Measurements from ENCODE around the gene SLC40A1. TPM values are rescaled to one million over a fixed set of nuclear protein-coding genes. Genes with fewer than 3 reads are reported as not detected.
A peak's percentile ranks its signal among the peaks of the same experiment; 100 is the strongest.

The SLC40A1 gene
- total and polyA plus RNA-seq, 12 donors = 9.4 to 93.9 (median 46.8) TPM

GRCh38 chr2:189561371-189562038, 19.1 kb downstream of the SLC40A1 start:
- ATAC-seq (peak in 1 of 8 donors; percentile 14), DNase-seq (no peak)
- 35 to 49% methylated on average over 6 of the region's 6 CpGs for WGBS, 2 donors
- Histone ChIP-seq H3K9me3 (no peaks in the 10 kb centered on the region), H3K4me1 (peaks cover 7 to 73% (median 60%) of the 10 kb centered on the region in 9 donors), H3K27ac (peak overlapping the region in 6 of 10 donors; percentile 6 to 59 (median 38)), H3K36me3 (peaks cover 0 to 67% (median 33%) of the 10 kb centered on the region in 9 donors), H3K27me3 (no peaks in the 10 kb centered on the region), H3K4me3 (no peak overlapping the region)
- intact Hi-C loops (cut with DNase I) = loop anchor here in 2 of 10 donors (5.0 to 10.0 kb wide), 2 partner anchors 87 to 104 kb away; no protein-coding TSS in a partner anchor
- TF ChIP-seq CTCF (IDR thresholded peaks at IDR 0.05) = no peak

GRCh38 chr2:189560273-189560586, 20.4 kb downstream of the SLC40A1 start:
- no peak for DNase-seq
- TF ChIP-seq CTCF (IDR thresholded peaks at IDR 0.05) = no peak
- Histone ChIP-seq H3K27ac (peak overlapping the region in 7 of 10 donors; percentile 6 to 59 (median 27)), H3K4me3 (no peak overlapping the region), H3K9me3 (no peaks in the 10 kb centered on the region), H3K4me1 (peaks cover 4 to 68% (median 54%) of the 10 kb centered on the region in 9 donors), H3K27me3 (no peaks in the 10 kb centered on the region), H3K36me3 (peaks cover 0 to 54% (median 21%) of the 10 kb centered on the region in 9 donors)
- intact Hi-C loops (cut with DNase I) = loop anchor here in 2 of 10 donors (5.0 to 10.0 kb wide), 2 partner anchors 85 to 103 kb away; no protein-coding TSS in a partner anchor
- peak in 1 of 8 donors; percentile 3 for ATAC-seq

DNA sequence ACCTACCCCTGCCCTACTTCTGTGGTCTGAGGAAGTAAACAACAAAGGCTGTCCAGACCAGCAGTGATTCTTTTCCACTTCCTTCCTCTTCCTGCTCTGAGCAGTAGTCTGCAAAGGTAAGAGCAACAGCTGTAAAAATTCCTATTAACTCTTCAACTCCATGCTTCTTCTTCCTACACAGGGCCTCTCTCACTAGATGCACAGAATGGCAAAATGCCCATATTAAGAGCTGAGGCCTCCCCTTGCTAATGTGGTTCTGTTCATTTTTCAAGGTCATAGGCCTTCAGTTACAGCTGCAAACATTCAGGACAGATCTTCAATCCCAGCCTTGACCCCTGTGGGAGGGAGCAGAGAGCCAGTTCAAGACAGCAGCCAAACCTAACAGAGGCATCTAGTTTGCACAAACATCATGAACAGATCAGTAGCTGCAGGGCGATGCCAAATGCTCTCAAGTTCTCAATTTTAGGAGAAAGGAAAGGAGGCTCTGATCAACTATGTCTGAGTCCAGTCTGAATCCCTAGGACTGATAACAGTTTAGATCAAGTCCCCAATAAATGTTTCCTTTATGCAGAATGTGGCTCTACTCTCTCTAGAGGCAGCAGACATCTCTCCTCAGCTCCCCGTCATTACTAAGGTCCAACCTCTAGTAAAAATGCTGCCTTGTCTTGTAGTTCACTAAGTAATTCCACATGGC, 20.9 kb downstream of the SLC40A1 start:
- H3K36me3 ChIP-seq = peaks cover 0 to 49% (median 16%) of the 10 kb centered on the region in 9 donors
- 52 to 79% methylated on average over 2 of the region's 2 CpGs for WGBS, 2 donors
- intact Hi-C loops (cut with DNase I) = loop anchor here in 2 of 10 donors (5.0 to 10.0 kb wide), 2 partner anchors 85 to 102 kb away; no protein-coding TSS in a partner anchor
- H3K9me3 ChIP-seq = no peaks in the 10 kb centered on the region
- TF ChIP-seq CTCF (IDR thresholded peaks at IDR 0.05) = no peak
- DNase-seq = peak; percentile 23 to 59
- H3K27me3 ChIP-seq = no peaks in the 10 kb centered on the region
- ATAC-seq = peak; percentile 60 to 86 (median 73)
- H3K27ac ChIP-seq = peak overlapping the region in 7 of 10 donors; percentile 6 to 59 (median 27)
- peaks cover 4 to 69% (median 54%) of the 10 kb centered on the region in 9 donors for H3K4me1 ChIP-seq
- no peak overlapping the region for H3K4me3 ChIP-seq

- WGBS, 2 donors = 79% methylated on average over 6 of the region's 6 CpGs
- H3K36me3 ChIP-seq = peaks cover 0 to 39% (median 8%) of the 10 kb centered on the region in 9 donors
- ATAC-seq (peak in 1 of 8 donors; percentile 9), DNase-seq (peak in 1 of 2 donors; percentile 12)
- no peak overlapping the region for H3K4me3 ChIP-seq
- no peaks in the 10 kb centered on the region for H3K9me3 ChIP-seq
- TF ChIP-seq CTCF (IDR thresholded peaks at IDR 0.05) = no peak
- intact Hi-C loops (cut with DNase I) = no loop called here
- peaks cover 4 to 68% (median 53%) of the 10 kb centered on the region in 9 donors for H3K4me1 ChIP-seq
- H3K27ac ChIP-seq = peak overlapping the region in 6 of 10 donors; percentile 6 to 59 (median 36)
- no peaks in the 10 kb centered on the region for H3K27me3 ChIP-seq
These were observed 21.9 kb downstream of the SLC40A1 start for GRCh38 chr2:189558516-189559272.

All from heart right ventricle (tissue), 16 donors.